ENCODE measurements around the gene TOX2.

The TOX2 gene

DNA sequence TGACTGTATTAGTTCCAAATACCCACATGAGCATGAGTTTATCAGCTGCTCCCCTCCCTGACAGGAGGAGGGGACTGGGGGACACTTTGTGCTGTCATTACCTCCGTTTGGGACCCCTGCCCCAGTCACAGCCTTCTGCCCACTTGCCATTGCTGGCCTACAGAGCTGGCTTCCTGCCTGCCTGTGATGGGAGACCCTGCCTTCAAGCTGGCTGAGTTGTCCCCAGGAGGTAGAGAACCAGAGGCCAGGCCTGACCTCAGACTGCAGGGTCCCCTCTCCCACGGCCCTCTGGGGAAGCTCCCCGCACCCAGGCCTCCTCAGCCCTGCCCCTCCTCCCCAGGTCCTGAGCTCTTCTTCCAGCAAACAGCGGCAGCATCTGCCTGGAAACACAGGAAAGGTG is 166.8 kb downstream of the TOX2 start:
- Histone ChIP-seq H3K4me1 (ENCODE audit: control insufficient read depth in 1 of 2, insufficient read depth in 2 of 2, low read length in 2 of 2) (peaks cover 0 to 6% of the 10 kb centered on the region in 2 donors), H3K9ac (ENCODE audit: low read depth in 1 of 2, low read length in 2 of 2) (no peak overlapping the region), H3K27me3 (ENCODE audit: control insufficient read depth in 1 of 2, insufficient read depth in 2 of 2, low read length in 2 of 2) (no peaks in the 10 kb centered on the region), H3K36me3 (ENCODE audit: control insufficient read depth in 1 of 2, insufficient read depth in 2 of 2, low read length in 2 of 2) (no peaks in the 10 kb centered on the region), H3K4me3 (ENCODE audit: low read depth in 1 of 2, low read length in 2 of 2) (no peak overlapping the region), H3K9me3 (ENCODE audit: control insufficient read depth in 1 of 2, low read length in 2 of 2) (no peaks in the 10 kb centered on the region), H3K27ac (ENCODE audit: low read depth, low read length) (no peak overlapping the region)

GRCh38 chr20:44081888-44082287 is 167.2 kb downstream of the TOX2 start:
- Histone ChIP-seq H3K9ac (ENCODE audit: low read depth in 1 of 2, low read length in 2 of 2) (no peak overlapping the region), H3K36me3 (ENCODE audit: control insufficient read depth in 1 of 2, insufficient read depth in 2 of 2, low read length in 2 of 2) (no peaks in the 10 kb centered on the region), H3K9me3 (ENCODE audit: control insufficient read depth in 1 of 2, low read length in 2 of 2) (no peaks in the 10 kb centered on the region), H3K27ac (ENCODE audit: low read depth, low read length) (no peak overlapping the region), H3K4me3 (ENCODE audit: low read depth in 1 of 2, low read length in 2 of 2) (no peak overlapping the region), H3K27me3 (ENCODE audit: control insufficient read depth in 1 of 2, insufficient read depth in 2 of 2, low read length in 2 of 2) (no peaks in the 10 kb centered on the region), H3K4me1 (ENCODE audit: control insufficient read depth in 1 of 2, insufficient read depth in 2 of 2, low read length in 2 of 2) (peaks cover 0 to 6% of the 10 kb centered on the region in 2 donors)

DNA sequence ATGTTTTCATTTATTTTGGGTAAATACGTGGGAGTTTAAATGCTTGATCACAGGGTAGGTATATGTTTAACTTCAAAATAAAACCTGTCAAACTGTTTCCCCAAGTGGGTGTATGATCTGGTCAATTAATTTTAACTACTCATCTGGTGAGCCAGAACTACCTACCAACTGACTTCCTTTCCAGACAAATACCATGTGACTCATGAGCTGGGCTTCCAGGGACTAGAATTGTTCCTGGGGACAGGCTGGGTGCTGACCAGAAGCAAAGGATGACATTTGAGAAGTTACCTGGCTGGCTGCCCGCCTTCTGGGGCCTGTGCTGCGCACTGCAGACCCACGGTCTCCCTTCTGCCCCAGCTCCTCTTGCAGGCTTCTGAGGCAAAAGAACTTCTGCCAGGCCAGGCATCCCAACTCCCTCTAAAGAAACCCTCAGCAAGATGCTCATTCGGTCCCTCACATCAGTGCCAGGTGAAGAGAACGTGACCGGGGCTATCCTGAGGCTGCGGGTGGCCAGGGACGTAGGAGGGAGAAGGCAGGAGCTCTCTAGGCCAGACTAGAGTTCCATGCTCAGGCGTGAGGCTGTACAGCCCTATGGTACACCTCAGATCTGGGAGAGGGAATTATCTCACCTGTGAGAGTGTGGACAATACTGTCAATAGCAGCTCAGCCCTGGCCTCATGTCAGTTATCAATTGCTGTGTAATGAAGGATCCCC is 168.7 kb downstream of the TOX2 start:
- no peaks in the 10 kb centered on the region for H3K36me3 ChIP-seq (ENCODE audit: control insufficient read depth in 1 of 2, insufficient read depth in 2 of 2, low read length in 2 of 2)
- H3K9me3 ChIP-seq (ENCODE audit: control insufficient read depth in 1 of 2, low read length in 2 of 2) = no peaks in the 10 kb centered on the region
- peaks cover 0 to 6% of the 10 kb centered on the region in 2 donors for H3K4me1 ChIP-seq (ENCODE audit: control insufficient read depth in 1 of 2, insufficient read depth in 2 of 2, low read length in 2 of 2)
- no peak overlapping the region for H3K9ac ChIP-seq (ENCODE audit: low read depth in 1 of 2, low read length in 2 of 2)
- H3K4me3 ChIP-seq (ENCODE audit: low read depth in 1 of 2, low read length in 2 of 2) = no peak overlapping the region
- no peak overlapping the region for H3K27ac ChIP-seq (ENCODE audit: low read depth, low read length)
- no peaks in the 10 kb centered on the region for H3K27me3 ChIP-seq (ENCODE audit: control insufficient read depth in 1 of 2, insufficient read depth in 2 of 2, low read length in 2 of 2)

DNA sequence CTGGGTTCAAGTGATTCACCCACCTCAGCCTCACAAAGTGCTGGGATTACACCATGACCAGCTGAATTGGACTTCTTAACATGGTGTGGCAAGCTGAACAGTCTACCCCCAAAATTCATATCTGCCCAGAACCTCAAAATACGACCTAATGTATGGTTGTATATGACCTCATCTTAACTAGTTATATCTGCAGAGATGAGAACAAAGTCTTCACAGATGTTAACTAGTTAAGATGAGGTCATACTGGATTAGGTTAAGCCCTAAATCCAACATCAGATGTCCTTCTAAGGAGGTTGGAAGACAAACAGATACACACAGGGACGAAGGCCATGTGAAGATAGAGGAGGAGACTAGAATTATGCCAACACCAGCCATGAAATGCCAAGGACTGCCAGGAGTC is 169.8 kb downstream of the TOX2 start:
- no peak overlapping the region for H3K4me3 ChIP-seq (ENCODE audit: low read depth in 1 of 2, low read length in 2 of 2)
- no peaks in the 10 kb centered on the region for H3K9me3 ChIP-seq (ENCODE audit: control insufficient read depth in 1 of 2, low read length in 2 of 2)
- no peaks in the 10 kb centered on the region for H3K27me3 ChIP-seq (ENCODE audit: control insufficient read depth in 1 of 2, insufficient read depth in 2 of 2, low read length in 2 of 2)
- H3K27ac ChIP-seq (ENCODE audit: low read depth, low read length) = no peak overlapping the region
- no peaks in the 10 kb centered on the region for H3K36me3 ChIP-seq (ENCODE audit: control insufficient read depth in 1 of 2, insufficient read depth in 2 of 2, low read length in 2 of 2)
- peaks cover 0 to 6% of the 10 kb centered on the region in 2 donors for H3K4me1 ChIP-seq (ENCODE audit: control insufficient read depth in 1 of 2, insufficient read depth in 2 of 2, low read length in 2 of 2)
- no peak overlapping the region for H3K9ac ChIP-seq (ENCODE audit: low read depth in 1 of 2, low read length in 2 of 2)

- Histone ChIP-seq H3K9me3 (ENCODE audit: control insufficient read depth in 1 of 2, low read length in 2 of 2) (no peaks in the 10 kb centered on the region), H3K36me3 (ENCODE audit: control insufficient read depth in 1 of 2, insufficient read depth in 2 of 2, low read length in 2 of 2) (no peaks in the 10 kb centered on the region), H3K4me1 (ENCODE audit: control insufficient read depth in 1 of 2, insufficient read depth in 2 of 2, low read length in 2 of 2) (peaks cover 0 to 6% of the 10 kb centered on the region in 2 donors), H3K9ac (ENCODE audit: low read depth in 1 of 2, low read length in 2 of 2) (no peak overlapping the region), H3K27ac (ENCODE audit: low read depth, low read length) (no peak overlapping the region), H3K4me3 (ENCODE audit: low read depth in 1 of 2, low read length in 2 of 2) (no peak overlapping the region), H3K27me3 (ENCODE audit: control insufficient read depth in 1 of 2, insufficient read depth in 2 of 2, low read length in 2 of 2) (no peaks in the 10 kb centered on the region)
Observed at GRCh38 chr20:44084891-44085290, 170.2 kb downstream of the TOX2 start.

DNA sequence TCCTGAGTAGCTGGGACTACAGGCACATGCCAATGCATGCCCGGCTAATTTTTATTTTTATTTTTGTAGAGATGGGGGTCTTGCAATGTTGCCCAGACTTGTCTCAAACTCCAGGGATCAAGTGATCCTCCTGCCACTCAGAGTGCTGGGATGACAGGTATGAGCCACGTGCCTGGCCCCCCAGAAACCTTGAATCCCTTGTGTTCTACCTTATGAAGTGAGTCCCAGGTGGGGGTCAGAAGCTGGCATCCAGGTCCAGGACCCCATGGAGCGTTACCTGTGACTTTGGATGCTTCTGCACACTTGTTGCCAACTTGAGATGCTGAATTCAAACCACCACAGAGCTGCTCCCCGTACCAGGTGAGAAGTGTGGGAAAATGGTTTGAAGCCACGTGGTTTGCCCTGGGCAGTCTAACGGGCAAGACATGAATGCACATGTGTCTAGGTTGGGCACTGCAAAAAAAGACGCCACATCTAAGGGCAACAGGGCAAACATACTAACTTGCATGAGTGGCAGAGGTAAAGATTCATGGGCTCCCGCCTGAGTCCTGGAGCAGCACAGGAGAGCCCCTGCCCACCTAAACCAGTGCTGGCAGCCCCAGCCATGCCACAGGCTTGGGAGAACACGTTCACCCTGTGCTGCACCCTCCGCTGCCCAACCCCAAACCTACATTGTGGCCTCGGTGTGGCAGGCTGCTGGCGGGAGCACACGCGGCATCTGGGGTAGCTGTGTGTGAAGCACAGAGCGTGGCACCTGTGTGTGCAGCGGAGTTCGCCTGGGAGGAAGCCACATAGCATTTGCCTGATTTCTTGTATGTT is 171.2 kb downstream of the TOX2 start:
- Histone ChIP-seq H3K27ac (ENCODE audit: low read depth, low read length) (no peak overlapping the region), H3K9me3 (ENCODE audit: control insufficient read depth in 1 of 2, low read length in 2 of 2) (no peaks in the 10 kb centered on the region), H3K4me3 (ENCODE audit: low read depth in 1 of 2, low read length in 2 of 2) (no peak overlapping the region), H3K4me1 (ENCODE audit: control insufficient read depth in 1 of 2, insufficient read depth in 2 of 2, low read length in 2 of 2) (no peaks in the 10 kb centered on the region), H3K27me3 (ENCODE audit: control insufficient read depth in 1 of 2, insufficient read depth in 2 of 2, low read length in 2 of 2) (no peaks in the 10 kb centered on the region), H3K36me3 (ENCODE audit: control insufficient read depth in 1 of 2, insufficient read depth in 2 of 2, low read length in 2 of 2) (no peaks in the 10 kb centered on the region), H3K9ac (ENCODE audit: low read depth in 1 of 2, low read length in 2 of 2) (no peak overlapping the region)

- no peaks in the 10 kb centered on the region for H3K4me1 ChIP-seq (ENCODE audit: control insufficient read depth in 1 of 2, insufficient read depth in 2 of 2, low read length in 2 of 2)
- no peaks in the 10 kb centered on the region for H3K36me3 ChIP-seq (ENCODE audit: control insufficient read depth in 1 of 2, insufficient read depth in 2 of 2, low read length in 2 of 2)
- no peaks in the 10 kb centered on the region for H3K9me3 ChIP-seq (ENCODE audit: control insufficient read depth in 1 of 2, low read length in 2 of 2)
- H3K4me3 ChIP-seq (ENCODE audit: low read depth in 1 of 2, low read length in 2 of 2) = no peak overlapping the region
- H3K27ac ChIP-seq (ENCODE audit: low read depth, low read length) = no peak overlapping the region
- H3K9ac ChIP-seq (ENCODE audit: low read depth in 1 of 2, low read length in 2 of 2) = no peak overlapping the region
- no peaks in the 10 kb centered on the region for H3K27me3 ChIP-seq (ENCODE audit: control insufficient read depth in 1 of 2, insufficient read depth in 2 of 2, low read length in 2 of 2)
Observed at GRCh38 chr20:44087051-44087856, 172.6 kb downstream of the TOX2 start.

DNA sequence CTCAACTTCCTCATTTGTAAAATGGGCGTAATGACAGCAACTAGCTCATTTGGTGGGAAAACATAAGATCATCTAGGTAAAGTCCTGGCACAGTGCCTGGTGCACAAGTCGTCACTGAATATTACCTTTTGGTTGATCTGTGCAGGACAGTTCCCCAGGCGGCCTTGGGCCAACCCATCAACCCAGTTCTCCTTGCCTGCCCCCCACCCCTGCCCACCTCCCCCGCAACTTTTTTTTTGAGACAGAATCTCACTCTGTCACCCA is 173.1 kb downstream of the TOX2 start:
- no peaks in the 10 kb centered on the region for H3K9me3 ChIP-seq (ENCODE audit: control insufficient read depth in 1 of 2, low read length in 2 of 2)
- no peak overlapping the region for H3K9ac ChIP-seq (ENCODE audit: low read depth in 1 of 2, low read length in 2 of 2)
- H3K4me1 ChIP-seq (ENCODE audit: control insufficient read depth in 1 of 2, insufficient read depth in 2 of 2, low read length in 2 of 2) = no peaks in the 10 kb centered on the region
- no peak overlapping the region for H3K27ac ChIP-seq (ENCODE audit: low read depth, low read length)
- H3K4me3 ChIP-seq (ENCODE audit: low read depth in 1 of 2, low read length in 2 of 2) = no peak overlapping the region
- no peaks in the 10 kb centered on the region for H3K27me3 ChIP-seq (ENCODE audit: control insufficient read depth in 1 of 2, insufficient read depth in 2 of 2, low read length in 2 of 2)
- H3K36me3 ChIP-seq (ENCODE audit: control insufficient read depth in 1 of 2, insufficient read depth in 2 of 2, low read length in 2 of 2) = no peaks in the 10 kb centered on the region

DNA sequence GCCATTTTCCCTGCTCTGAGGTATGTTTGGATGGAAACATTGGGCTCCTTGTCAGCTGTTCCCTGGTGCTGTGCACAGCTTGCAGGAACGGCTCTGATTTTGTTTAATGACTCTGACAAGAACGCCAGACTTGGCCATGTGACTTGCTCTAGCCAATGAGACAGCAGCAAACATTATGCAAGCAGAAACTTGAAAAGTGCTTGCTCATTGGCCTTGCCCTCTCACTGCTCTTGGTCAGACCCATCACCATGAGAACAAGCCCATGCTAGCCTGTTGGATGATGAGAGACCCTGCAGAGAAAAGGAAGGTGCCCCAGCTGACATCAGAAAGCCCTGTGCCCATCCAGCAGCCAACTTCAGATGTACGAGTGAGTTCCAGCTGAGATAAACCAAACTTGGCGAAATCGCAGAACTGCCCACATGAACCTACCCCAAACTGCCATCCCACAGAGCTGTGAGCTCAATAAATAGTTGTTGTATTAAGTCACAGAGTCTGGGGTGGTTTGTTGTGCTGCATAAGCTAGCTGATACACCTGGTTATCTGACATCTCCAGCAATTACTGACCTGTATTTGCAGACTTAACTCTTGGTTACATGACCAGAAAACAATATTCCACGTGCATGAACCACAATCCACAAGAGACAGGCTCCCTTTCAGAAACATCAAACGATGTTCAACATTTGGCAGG is 175.5 kb downstream of the TOX2 start:
- H3K27ac ChIP-seq (ENCODE audit: low read depth, low read length) = no peak overlapping the region
- peaks cover 0 to 2% of the 10 kb centered on the region in 2 donors for H3K27me3 ChIP-seq (ENCODE audit: control insufficient read depth in 1 of 2, insufficient read depth in 2 of 2, low read length in 2 of 2)
- no peak overlapping the region for H3K4me3 ChIP-seq (ENCODE audit: low read depth in 1 of 2, low read length in 2 of 2)
- no peaks in the 10 kb centered on the region for H3K36me3 ChIP-seq (ENCODE audit: control insufficient read depth in 1 of 2, insufficient read depth in 2 of 2, low read length in 2 of 2)
- H3K9ac ChIP-seq (ENCODE audit: low read depth in 1 of 2, low read length in 2 of 2) = no peak overlapping the region
- no peaks in the 10 kb centered on the region for H3K4me1 ChIP-seq (ENCODE audit: control insufficient read depth in 1 of 2, insufficient read depth in 2 of 2, low read length in 2 of 2)
- no peaks in the 10 kb centered on the region for H3K9me3 ChIP-seq (ENCODE audit: control insufficient read depth in 1 of 2, low read length in 2 of 2)

DNA sequence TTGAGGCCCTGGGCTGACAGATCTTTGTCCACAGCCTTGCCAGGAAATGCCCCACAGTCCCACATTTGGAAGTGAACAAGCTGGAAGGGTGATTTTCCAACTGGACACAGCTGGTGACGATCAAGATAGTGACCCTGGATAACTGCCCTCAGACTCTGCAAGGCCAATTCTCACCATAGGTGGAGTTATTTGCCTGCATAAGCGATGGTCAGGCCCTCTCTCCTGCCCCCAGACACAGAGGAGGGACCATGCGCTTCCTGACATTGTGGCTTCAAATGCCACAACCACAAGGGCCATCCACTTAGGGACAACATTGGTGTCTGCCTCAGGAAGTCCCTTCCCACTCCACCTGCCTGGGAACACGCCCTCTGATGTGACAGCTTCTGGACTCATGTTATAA is 176.4 kb downstream of the TOX2 start:
- Histone ChIP-seq H3K4me1 (ENCODE audit: control insufficient read depth in 1 of 2, insufficient read depth in 2 of 2, low read length in 2 of 2) (no peaks in the 10 kb centered on the region), H3K27ac (ENCODE audit: low read depth, low read length) (no peak overlapping the region), H3K9ac (ENCODE audit: low read depth in 1 of 2, low read length in 2 of 2) (no peak overlapping the region), H3K9me3 (ENCODE audit: control insufficient read depth in 1 of 2, low read length in 2 of 2) (no peaks in the 10 kb centered on the region), H3K36me3 (ENCODE audit: control insufficient read depth in 1 of 2, insufficient read depth in 2 of 2, low read length in 2 of 2) (no peaks in the 10 kb centered on the region), H3K27me3 (ENCODE audit: control insufficient read depth in 1 of 2, insufficient read depth in 2 of 2, low read length in 2 of 2) (peaks cover 0 to 2% of the 10 kb centered on the region in 2 donors), H3K4me3 (ENCODE audit: low read depth in 1 of 2, low read length in 2 of 2) (no peak overlapping the region)

Data from duodenal mucosa (tissue), 2 donors.